Neural progenitor cell (in vitro differentiated cells): Measurements from ENCODE around the gene CRNKL1. TPM values are rescaled to one million over a fixed set of nuclear protein-coding genes. Genes with fewer than 3 reads are reported as not detected.

Experiments
- DNase-seq: peaks from one replicate; pipeline ENCODE4 v3.0.0-alpha.2; 2016; ENCODE audit warnings: low spot score
- H2AFZ ChIP-seq: fragments of 200-600 bp; sonication (generic); replicated peaks from 2 replicates; pipeline ENCODE4 v1.6.1; 2016; ENCODE audit warnings: antibody characterized with exemption
- H3F3A ChIP-seq: fragments of 200-600 bp; sonication (generic); 2 replicates; pipeline ENCODE4 v1.6.1; 2016; ENCODE audit warnings: antibody characterized with exemption, low read depth
- H3K27ac ChIP-seq: fragments of 200-600 bp; sonication (generic); 2 replicates; pipeline ENCODE4 v1.5.1; 2016; ENCODE audit warnings: mild to moderate bottlenecking
- H3K27me3 ChIP-seq: fragments of 200-600 bp; sonication (generic); 2 replicates; pipeline ENCODE4 v1.6.1; 2016; ENCODE audit warnings: mild to moderate bottlenecking, moderate library complexity
- H3K36me3 ChIP-seq: fragments of 200-600 bp; sonication (generic); 2 replicates; pipeline ENCODE4 v1.5.1; 2016
- H3K4me1 ChIP-seq: fragments of 200-600 bp; sonication (generic); 2 replicates; pipeline ENCODE4 v1.6.1; 2016; ENCODE audit warnings: mixed run types
- H3K4me2 ChIP-seq: fragments of 200-600 bp; sonication (generic); 2 replicates; pipeline ENCODE4 v1.6.1; 2016
- H3K4me3 ChIP-seq: fragments of 200-600 bp; sonication (generic); 2 replicates; pipeline ENCODE4 v1.5.1; 2016
- H3K79me2 ChIP-seq: fragments of 200-600 bp; sonication (generic); 2 replicates; pipeline ENCODE4 v1.6.1; 2016; ENCODE audit warnings: low read depth
- H3K9ac ChIP-seq: fragments of 200-600 bp; sonication (generic); 2 replicates; pipeline ENCODE4 v1.6.1; 2016
- H3K9me3 ChIP-seq: fragments of 200-600 bp; sonication (generic); 2 replicates; pipeline ENCODE4 v1.5.1; 2016; ENCODE audit warnings: low read depth
- H4K20me1 ChIP-seq: fragments of 200-600 bp; sonication (generic); 2 replicates; pipeline ENCODE4 v1.6.1; 2016; ENCODE audit warnings: low read depth
- H3K27ac Mint-ChIP-seq: 3 replicates; pipeline ENCODE4 v1.8.0; 2021; ENCODE audit warnings: mixed read lengths
- H3K27me3 Mint-ChIP-seq: 2 replicates; pipeline ENCODE4 v1.8.0; 2022; ENCODE audit warnings: low read depth, mild to moderate bottlenecking, inconsistent platforms, moderate library complexity, mixed read lengths; ENCODE audit not compliant: insufficient read depth
- H3K36me3 Mint-ChIP-seq: 3 replicates; pipeline ENCODE4 v1.8.0; 2021; ENCODE audit warnings: mixed read lengths
- H3K4me1 Mint-ChIP-seq: 3 replicates; pipeline ENCODE4 v1.8.0; 2021; ENCODE audit warnings: mixed read lengths
- H3K4me3 Mint-ChIP-seq: 3 replicates; pipeline ENCODE4 v1.8.0; 2021; ENCODE audit warnings: mild to moderate bottlenecking, moderate library complexity, mixed read lengths
- H3K9me3 Mint-ChIP-seq: 3 replicates; pipeline ENCODE4 v1.8.0; 2020; ENCODE audit warnings: mixed read lengths
- CTCF ChIP-seq: fragments of 200-600 bp; sonication (generic); IDR thresholded peaks from 2 replicates; pipeline ENCODE4 v1.5.1; 2017; ENCODE audit warnings: antibody characterized with exemption, mild to moderate bottlenecking
- EZH2 ChIP-seq: fragments of 200-600 bp; sonication (generic); IDR thresholded peaks from 2 replicates; pipeline ENCODE4 v1.6.1; 2017; ENCODE audit warnings: antibody characterized with exemption, mild to moderate bottlenecking, moderate library complexity
- EZH2phosphoT487 ChIP-seq: fragments of 200-600 bp; sonication (generic); IDR thresholded peaks from 2 replicates; pipeline ENCODE4 v1.6.1; 2017; ENCODE audit warnings: antibody characterized with exemption
- total RNA-seq: library from RNA; depleted of rRNA; stranded (reverse); fragments of >200 nt; gene quantifications from 2 replicates; pipeline ENCODE4 v1.2.3, GENCODE V29; 2015; ENCODE audit warnings: low replicate concordance

The CRNKL1 gene
- total RNA-seq, 1 donor from 2014 or later, result 45.0 TPM

GRCh38 chr20:20014659-20015058 is 37.6 kb downstream of the CRNKL1 start:
- no peak for DNase-seq
- no peak overlapping the region for H3K4me3 ChIP-seq
- H3K27ac Mint-ChIP-seq, result no peak overlapping the region

GRCh38 chr20:20012541-20012940 is 39.7 kb downstream of the CRNKL1 start:
- no peaks in the 10 kb centered on the region for H3K4me1 ChIP-seq
- no peak overlapping the region for H3K4me2 ChIP-seq
- H4K20me1 ChIP-seq, result peaks cover 3% of the 10 kb centered on the region
- Mint-ChIP-seq H3K4me3 (no peak overlapping the region), H3K36me3 (no peaks in the 10 kb centered on the region), H3K27me3 (peaks cover 2% of the 10 kb centered on the region), H3K9me3 (no peaks in the 10 kb centered on the region), H3K27ac (no peak overlapping the region), H3K4me1 (peaks cover 12% of the 10 kb centered on the region)
- H3K27me3 ChIP-seq, result no peaks in the 10 kb centered on the region
- H3K36me3 ChIP-seq, result no peaks in the 10 kb centered on the region
- H3K27ac ChIP-seq, result no peak overlapping the region
- H3K9me3 ChIP-seq, result no peaks in the 10 kb centered on the region
- no peak overlapping the region for H3K4me3 ChIP-seq
- H3K79me2 ChIP-seq, result peaks cover 4% of the 10 kb centered on the region
- TF ChIP-seq EZH2phosphoT487, result no peak
- TF ChIP-seq EZH2, result no peak
- no peak for TF ChIP-seq CTCF
- no peak overlapping the region for H2AFZ ChIP-seq
- DNase-seq, result no peak
- no peak overlapping the region for H3K9ac ChIP-seq
- peaks cover 13% of the 10 kb centered on the region for H3F3A ChIP-seq

More at GRCh38 chr20:20014659-20015058, 37.6 kb downstream of the CRNKL1 start:
- Histone ChIP-seq H3K27ac (no peak overlapping the region), H3K4me1 (peaks cover 7% of the 10 kb centered on the region), H2AFZ (no peak overlapping the region), H3K27me3 (no peaks in the 10 kb centered on the region), H3F3A (peaks cover 15% of the 10 kb centered on the region), H3K79me2 (peaks cover 25% of the 10 kb centered on the region), H3K9ac (no peak overlapping the region), H4K20me1 (peaks cover 14% of the 10 kb centered on the region), H3K9me3 (no peaks in the 10 kb centered on the region), H3K4me2 (no peak overlapping the region), H3K36me3 (no peaks in the 10 kb centered on the region)
- H3K27me3 Mint-ChIP-seq, result peaks cover 2% of the 10 kb centered on the region
- H3K4me1 Mint-ChIP-seq, result peaks cover 22% of the 10 kb centered on the region
- no peaks in the 10 kb centered on the region for H3K9me3 Mint-ChIP-seq
- no peak overlapping the region for H3K4me3 Mint-ChIP-seq
- TF ChIP-seq EZH2 (no peak), CTCF (no peak), EZH2phosphoT487 (no peak)
- no peaks in the 10 kb centered on the region for H3K36me3 Mint-ChIP-seq

GRCh38 chr20:20010639-20011500 is 41.4 kb downstream of the CRNKL1 start:
- Mint-ChIP-seq H3K9me3 (no peaks in the 10 kb centered on the region), H3K27ac (no peak overlapping the region), H3K27me3 (peaks cover 2% of the 10 kb centered on the region), H3K4me3 (no peak overlapping the region), H3K4me1 (peaks cover 7% of the 10 kb centered on the region), H3K36me3 (no peaks in the 10 kb centered on the region)
- Histone ChIP-seq H3K27me3 (no peaks in the 10 kb centered on the region), H3K9ac (no peak overlapping the region), H3K27ac (no peak overlapping the region), H2AFZ (no peak overlapping the region), H3K4me2 (no peak overlapping the region), H3K79me2 (no peaks in the 10 kb centered on the region), H3K36me3 (no peaks in the 10 kb centered on the region), H3F3A (no peaks in the 10 kb centered on the region), H3K4me3 (no peak overlapping the region), H3K9me3 (no peaks in the 10 kb centered on the region), H3K4me1 (no peaks in the 10 kb centered on the region), H4K20me1 (no peaks in the 10 kb centered on the region)
- DNase-seq, result no peak
- TF ChIP-seq EZH2phosphoT487 (no peak), EZH2 (no peak), CTCF (no peak)
